GM12872 (cell line): ENCODE measurements around the gene ATXN3.

Experiments used
- CTCF ChIP-seq: IDR thresholded peaks from 3 replicates; pipeline ENCODE4 v1.5.1; 2011; ENCODE audit warnings: low read depth, mild to moderate bottlenecking, low read length, moderate library complexity; ENCODE audit not compliant: insufficient read depth

The ATXN3 gene

GRCh38 chr14:92106143-92106926, at the start of gene ATXN3:
Gene ATXN3, minus strand, starts transcription at chr14:92106582. Its CDS starts 30 bp downstream, at chr14:92106552.
- TF ChIP-seq CTCF, result peak; percentile 87

- TF ChIP-seq CTCF, result no peak
These were observed 48.0 kb upstream of the ATXN3 start for GRCh38 chr14:92154283-92154942.

- TF ChIP-seq CTCF, result no peak
These were observed 47.2 kb upstream of the ATXN3 start for GRCh38 chr14:92153581-92153980.

- no peak for TF ChIP-seq CTCF
These were observed 38.3 kb upstream of the ATXN3 start for GRCh38 chr14:92144708-92145107.

GRCh38 chr14:92143962-92144361, 37.6 kb upstream of the ATXN3 start:
- no peak for TF ChIP-seq CTCF

- no peak for TF ChIP-seq CTCF
These were observed 36.9 kb upstream of the ATXN3 start for GRCh38 chr14:92143309-92143708.

- TF ChIP-seq CTCF, result peak; percentile 29; the same call in 1 of the 3 replicates
These were observed 28.9 kb upstream of the ATXN3 start for GRCh38 chr14:92135269-92135668.
